CD4-positive, alpha-beta T cell treated with Interleukin-21 for 1 hour (primary cell): ENCODE results near the gene SCAP.

Experiments used
- DNase-seq: peaks from one replicate; pipeline ENCODE4 v3.0.0-alpha.2; 2020

Gene SCAP

DNA sequence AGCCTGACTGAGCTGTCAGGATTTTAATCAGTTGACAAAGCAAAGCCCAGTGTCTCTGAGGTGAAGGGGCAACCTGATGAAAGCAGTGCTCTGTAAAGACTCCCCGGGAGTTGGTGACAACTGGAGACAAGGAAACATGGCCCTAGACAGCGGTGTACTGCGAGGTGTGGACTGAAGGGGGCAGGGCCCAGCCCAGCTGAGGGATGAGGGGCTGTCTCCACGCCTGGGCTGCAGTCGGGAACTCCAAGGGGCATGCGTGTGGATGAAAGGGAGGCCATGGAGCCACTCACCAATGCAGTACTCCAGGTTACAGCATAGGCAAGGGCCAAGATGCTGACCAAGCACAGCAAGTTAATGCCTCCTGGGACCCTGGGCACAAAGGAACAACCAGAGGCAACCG lies 45.1 kb downstream of the SCAP start:
- no peak for DNase-seq

DNA sequence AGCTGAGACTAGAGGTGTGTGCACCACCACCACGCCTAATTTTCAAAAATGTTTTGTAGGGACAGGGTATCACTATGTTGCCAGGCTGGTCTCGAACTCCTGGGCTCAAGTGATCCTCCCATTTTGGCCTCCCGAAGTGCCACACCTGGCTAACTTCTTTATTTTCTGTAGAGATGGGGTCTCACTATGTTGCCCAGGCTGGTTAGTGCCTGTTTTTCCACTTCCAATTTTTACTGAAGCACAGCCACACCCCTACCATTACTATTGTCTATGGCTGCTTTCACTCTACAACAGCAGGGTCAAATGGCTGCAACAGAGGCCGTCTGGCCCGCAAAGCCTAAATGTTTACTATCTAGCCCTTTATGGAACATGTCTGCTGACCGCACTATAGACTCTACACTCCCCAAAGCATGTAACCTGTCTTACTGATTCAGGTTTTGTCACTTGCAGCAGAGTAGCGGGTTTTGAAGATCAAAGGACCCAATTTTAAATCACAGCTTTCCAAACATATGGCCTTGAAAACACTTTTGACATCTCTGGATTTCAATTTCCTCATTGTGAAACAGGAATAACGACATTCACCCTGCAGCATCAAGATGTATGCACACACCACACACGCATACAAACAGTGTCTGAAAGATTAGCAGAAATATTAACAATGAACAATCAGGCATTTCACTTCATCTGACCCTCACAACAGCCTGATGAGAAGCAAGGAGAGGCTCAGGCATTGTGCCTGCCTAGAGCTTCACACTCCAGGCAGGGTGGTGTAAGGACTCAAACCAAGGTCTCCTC lies 46.1 kb downstream of the SCAP start:
- no peak for DNase-seq

DNA sequence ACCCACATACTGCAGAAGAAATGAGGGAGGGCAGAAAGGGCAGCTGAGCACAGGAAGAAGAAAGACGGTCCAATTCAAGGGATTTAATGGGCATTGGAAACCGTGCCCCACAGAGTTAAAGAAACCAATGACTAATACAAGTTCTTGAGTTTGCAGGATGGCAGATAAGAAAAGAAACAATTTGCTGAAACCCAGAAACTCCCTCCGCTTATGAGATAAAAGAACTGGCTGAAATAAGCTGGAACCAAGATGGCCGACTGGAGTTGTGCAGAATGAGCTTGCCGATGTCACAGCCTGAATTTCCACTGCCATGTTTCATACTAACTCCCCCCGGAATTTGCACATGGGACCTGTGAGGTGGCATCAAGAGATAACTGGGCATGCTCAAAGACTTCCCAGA lies 47.1 kb downstream of the SCAP start:
- DNase-seq = no peak

DNA sequence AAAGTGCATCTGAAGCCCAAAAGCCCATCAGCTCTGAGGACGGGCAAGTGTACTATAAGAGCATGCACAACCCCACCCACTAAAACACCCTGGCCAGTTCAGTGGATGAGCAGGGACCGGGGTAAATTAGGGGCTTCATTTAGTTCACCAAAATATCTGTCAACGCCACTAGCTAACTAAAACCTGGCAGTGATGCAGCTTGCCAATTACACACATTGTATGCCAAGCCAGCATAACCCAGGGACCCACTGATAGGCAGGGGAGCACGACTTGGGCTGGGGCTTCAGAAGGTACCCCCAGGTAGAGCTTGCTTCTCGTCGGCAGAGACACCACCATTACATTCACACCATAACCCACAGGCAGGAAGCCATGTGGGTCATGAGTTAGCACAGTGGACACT lies 47.9 kb downstream of the SCAP start:
- no peak for DNase-seq

DNA sequence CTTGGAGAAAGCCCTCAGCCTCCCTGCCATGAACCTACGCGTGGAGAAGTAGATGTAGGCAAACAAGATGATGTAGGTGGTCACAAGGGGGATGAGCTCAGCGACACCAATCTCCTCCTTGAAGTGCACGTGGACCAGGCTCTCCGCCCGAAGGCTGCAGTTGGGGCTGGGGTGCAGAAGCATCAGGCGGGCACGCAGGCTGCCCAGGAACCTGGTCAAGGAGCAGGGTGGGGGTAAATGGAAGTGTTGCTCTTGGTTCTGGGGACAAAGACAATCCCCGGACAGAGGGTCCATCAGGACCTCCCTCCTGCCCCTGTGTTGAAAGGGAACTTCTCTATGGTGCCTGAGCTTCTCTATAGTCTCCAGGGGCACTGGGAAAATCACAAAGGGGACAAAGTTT lies 49.8 kb downstream of the SCAP start:
- no peak for DNase-seq

DNA sequence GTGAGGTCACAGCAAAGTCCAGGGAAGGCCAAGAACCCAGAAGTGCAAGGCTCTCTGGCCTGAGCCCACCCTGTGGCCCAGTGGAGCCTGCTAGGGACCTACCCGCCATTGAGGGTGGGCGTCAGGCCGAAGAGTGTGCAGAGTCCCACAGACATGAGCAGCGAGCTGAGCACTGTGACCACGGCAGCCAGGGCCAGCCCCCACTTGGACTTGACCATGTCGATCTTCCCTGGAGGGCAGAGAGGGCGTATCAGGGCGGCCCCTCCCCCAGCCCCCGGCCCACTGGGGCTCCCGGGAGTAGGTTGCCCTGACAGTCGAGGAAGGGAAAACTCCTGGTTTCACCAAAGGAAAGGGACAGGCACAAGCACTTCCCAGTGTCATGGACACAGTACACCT lies 50.4 kb downstream of the SCAP start:
- DNase-seq = no peak

DNA sequence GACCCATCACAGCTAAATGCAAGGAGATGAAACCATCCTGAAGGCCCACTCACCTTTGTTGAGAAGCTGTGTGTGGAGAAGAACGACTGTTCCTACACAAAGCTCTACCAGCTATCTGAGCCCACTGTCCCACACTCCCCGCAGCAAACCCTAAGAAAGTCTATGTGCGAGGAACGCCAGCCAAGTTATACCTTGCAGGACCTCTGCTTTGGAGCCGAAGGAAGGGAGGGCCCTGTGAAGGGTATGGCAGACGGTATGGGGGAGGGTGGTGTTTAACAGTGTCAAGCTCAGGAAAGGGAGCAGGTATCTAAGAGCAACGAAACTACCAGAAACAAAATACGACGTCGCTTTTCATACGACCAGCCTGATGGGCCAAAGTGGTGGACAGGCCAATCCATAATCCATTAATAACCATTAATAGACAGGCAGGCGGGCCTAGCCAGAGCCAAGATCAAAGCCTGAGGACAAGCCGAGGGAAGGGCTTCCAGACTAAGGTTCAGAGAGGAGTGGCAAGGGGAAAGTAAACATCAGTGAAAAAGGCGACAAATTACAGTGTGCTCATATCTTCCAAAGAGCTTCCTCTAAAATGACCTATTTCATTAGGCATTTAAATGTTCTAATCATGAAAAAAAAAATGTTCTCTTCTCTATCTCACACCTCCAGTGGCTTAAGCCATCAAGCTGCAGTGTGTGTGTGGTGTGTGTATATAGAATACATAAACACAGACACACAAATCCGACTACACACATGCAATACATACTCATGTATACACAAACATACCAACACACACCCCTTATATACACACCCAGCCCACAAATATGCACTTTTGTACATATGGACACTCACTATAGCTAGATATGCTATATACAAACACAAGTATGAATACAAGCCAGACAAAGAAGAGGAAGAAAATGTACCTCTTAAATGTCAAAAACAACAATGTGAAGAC lies 51.0 kb downstream of the SCAP start:
- no peak for DNase-seq

DNA sequence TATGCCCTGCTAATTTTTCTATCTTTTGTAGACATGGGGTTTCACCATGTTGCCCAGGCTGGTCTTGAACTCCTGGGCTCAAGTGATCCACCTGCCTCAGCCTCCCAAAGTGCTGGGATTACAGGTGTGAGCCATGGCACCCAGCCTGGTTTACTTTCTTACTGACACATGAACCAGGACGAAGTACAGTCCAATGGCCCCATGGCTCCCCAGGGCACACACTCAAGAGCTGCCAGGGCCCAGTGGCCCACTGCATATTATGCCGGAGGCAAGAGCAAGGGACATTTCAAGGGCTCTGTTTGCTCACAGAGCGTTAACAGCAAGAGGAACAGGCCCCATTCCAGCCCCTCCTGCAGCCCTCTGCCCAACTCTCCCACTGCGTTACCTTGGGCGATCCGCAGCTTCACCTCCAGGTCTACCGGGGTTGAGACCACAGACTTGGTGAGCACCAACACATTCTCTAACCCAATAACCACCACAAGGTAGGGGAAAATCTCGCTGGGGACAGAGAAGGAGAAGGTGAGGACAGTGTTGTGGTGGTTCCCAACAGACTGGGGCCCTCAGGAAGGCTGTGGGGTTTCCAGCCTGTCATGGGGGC lies 52.1 kb downstream of the SCAP start:
- no peak for DNase-seq

DNA sequence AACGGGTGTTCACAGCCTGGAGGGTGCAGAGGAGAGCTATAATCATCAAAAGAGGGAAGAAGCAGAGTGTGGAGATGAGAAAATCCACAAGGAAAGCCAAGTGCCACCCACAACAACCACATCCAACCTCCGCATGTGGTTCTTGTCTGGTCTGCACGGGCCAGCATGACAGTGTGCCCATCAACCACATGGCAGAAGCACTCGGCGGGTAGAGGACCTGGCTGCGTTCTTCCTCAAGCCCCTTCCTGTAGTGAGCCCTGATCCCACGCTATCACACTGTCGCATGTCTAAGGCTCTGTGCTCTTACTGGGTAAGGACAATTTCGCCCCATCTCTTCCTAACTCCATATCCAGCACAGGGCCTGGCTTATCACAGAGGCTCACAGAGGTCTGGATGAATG lies 53.0 kb downstream of the SCAP start:
- DNase-seq = no peak

DNA sequence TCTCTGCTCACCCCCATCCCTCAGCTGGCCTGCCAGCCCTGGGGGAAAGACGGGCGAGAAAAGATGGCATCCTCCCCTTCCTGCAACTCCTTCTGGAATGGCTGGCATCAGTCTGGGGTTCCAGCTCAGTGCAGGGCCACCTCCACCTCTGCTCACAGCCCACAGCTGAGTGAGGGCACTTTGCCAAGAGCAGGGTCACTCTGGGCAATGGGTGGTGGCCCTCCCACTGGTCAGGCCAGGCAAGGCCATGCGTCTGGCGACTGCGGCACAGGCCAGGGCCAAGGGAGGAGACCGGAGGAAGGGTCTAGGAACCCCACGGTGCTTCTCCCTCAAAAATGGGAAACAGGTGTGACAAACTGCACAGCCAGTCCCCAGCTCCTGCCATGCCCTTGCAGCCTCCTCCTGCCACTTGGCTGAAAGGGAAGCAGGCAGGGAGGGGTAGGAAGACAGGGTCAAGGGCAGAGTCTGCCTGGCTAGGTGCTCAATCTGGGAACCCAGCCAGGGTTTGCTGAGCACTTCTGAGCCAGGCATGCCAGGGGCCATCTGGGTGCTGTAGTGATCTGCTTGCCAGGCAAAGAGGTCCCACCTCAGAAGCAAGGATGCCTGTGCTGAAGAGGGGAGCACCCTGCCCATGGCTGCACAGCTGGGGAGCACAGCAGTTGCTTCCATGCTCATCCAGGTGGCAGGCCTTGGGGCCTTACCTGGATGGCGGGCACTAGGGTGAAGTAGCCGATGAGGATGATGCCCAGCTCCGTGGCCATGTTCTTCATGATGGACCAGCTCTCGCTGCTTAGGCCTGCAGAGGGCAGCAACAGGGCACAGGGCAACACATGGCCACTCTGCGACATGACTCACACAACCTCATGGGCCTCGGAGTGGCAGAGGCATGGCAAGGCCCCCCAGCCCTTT lies 53.7 kb downstream of the SCAP start:
- DNase-seq = no peak

DNA sequence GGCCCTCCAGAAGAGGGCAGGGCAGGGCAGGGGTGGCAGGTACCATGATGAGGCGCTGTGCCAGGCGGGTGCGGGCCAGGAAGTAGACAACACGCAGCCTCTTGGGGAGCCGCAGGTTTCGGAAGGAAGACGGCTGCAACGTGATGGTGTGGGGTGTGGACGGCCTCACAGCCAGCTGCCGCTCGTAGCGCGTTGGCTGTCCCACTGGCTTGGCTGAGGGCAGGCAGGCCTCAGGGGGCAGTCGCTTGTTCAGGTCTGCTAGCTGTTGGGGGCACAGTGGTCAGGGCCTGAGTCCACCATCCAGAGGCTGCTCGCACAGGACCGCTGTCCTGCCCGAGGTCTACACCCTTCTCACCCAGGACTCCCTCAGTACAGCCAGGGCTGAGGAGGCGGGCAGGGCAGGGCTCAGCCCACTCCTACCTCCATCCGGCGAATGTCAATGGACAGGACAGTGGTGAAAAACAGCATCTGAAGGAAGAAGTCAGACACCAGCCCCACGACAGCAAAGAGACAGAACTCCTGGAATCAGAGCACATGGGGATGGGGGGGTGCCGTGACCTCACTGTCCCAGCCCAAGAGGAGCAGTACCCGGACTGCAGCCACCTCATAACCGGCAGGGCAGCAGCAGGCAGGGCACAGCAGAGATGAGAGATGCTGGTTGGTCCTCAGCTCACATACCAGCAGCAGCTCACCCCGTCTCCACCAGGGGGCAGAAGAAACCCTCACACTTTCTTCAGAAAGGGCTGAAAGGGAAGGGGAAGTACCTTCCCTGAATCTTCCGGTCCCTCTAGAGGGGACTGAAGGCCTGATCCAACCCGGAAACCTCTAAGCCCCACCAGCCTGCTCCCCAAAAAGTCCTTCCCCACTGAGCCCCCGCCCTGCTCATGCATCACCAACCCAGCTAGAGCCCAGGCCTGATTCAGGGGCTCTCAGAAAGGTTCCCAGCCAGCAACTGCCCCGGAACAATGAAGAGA lies 54.9 kb downstream of the SCAP start:
- DNase-seq = peak; percentile 92

DNA sequence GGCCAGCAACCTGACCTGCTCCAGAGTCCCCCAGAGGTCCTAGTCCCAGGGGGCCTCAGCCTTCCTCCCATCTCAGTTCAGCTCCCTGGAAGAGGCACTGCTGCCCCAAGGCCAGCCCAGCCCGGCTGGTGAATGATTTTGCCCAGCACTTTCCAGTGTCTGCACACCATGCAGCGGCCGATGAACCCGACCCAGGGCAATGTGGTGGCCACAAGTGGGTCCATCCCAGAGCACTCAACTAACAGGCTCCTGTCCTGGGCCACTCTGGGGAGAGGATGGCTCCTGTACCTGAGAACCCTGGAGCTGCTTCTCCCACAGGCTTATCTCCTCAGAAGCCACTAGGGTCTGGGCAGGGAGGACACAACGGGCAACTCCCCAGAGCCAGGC lies 55.7 kb downstream of the SCAP start:
- no peak for DNase-seq

DNA sequence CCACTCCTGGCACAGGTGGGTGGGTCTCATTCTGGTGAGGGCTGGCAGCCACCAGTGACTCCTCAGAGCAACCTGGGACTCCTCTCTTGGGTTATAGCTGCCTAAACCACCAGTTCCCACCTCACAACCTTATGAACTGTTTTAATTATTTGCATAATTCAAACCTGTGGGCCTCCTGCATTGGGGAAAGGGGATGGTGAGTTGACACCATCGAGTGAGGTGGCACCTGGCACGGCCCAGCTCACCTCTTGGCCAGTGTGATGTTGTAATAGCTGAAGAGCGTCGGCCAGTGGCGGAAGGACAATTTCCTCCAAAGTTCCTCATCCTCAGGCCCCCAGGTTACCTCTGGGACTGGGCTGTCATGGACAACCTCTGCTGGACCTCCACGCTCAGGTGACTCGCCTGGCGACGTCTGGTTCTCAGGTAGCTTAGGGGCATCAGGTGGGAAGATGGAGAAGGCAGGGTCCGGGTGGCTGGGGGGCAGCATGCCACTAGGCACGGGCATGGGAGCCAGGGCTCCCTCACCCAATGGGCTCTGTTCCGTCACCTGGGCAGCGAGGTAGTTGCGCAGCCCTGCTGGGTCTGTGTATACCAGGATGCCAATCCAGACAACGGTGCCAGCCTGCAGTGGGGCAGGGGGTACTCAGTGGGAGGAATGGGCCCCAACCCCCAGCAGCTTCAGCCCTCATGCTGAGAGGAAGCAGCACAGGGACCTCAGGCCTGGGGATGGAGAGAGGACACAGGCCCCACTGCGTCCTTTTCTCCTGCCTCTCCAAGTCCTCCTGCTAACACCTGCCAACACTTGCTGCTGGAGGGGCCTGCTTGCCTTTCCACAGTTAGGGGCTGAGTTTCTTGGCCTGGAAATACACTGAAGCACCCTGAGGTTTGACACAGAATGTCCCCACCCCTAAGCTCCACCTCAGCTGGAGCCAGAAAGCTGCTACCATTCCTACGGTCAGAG lies 56.4 kb downstream of the SCAP start:
- no peak for DNase-seq

DNA sequence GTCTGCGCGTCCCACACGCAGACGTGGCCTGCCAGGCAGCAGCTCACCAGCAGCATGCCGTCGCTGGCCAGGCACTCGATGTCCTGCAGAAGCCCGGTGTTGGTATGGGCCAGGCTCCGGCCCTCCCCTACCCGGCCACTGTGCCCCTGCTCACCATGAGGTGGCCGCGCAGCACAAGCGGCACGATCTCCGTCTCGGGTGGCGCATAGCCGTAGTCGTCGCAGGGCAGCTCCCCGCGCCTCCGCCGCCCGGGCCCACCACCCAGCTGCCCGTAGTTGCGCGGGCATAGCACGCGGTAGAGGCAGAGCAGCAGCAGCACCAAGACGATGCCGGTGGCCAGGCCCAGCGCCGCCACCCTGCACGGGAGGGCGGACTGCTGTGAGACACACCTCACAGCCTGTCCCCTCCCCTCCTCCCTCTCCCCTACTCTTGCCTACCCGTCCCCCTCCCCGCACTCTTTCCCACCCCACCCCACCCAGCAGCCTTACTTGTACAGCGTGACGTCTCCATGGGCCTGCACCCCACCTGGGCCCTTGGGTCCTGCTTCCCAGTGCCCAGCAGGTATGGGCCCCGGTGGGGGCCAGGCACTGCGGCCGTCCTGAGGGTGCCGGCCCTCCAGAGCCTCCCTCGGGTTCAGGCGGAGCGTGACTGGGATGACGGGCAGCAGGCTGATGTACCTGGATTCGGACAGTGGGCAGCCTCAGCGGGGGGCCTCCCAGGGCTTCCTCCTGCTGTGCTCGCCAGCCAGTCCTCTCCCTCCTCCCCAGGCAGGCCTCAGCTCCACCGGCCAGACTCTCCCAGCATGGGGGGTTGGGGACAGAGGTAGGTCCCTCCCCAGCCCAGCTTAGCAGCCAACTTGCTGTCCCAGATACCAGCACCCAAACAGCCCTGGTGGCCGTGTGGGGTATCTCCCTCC lies 57.3 kb downstream of the SCAP start:
- DNase-seq = no peak

DNA sequence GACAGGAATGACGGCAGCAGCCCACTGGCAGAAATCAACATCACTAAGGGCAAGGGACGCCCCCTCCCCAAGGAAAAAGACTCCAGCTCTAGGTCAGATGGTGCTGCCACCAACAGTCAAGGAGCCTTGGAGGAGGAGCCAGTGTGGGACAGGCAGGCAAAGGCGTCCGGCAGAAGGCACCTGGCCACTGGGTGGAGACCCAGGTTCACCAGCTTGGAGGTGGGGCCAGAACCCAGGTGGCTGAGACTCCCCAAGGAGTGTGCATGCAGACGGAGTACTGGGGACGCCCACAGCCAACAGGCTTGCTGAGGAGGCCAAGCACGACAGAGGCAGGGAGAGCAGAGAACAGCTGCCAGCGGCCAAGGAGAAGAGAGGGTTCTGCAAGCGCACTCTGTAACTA lies 59.7 kb downstream of the SCAP start:
- no peak for DNase-seq

DNA sequence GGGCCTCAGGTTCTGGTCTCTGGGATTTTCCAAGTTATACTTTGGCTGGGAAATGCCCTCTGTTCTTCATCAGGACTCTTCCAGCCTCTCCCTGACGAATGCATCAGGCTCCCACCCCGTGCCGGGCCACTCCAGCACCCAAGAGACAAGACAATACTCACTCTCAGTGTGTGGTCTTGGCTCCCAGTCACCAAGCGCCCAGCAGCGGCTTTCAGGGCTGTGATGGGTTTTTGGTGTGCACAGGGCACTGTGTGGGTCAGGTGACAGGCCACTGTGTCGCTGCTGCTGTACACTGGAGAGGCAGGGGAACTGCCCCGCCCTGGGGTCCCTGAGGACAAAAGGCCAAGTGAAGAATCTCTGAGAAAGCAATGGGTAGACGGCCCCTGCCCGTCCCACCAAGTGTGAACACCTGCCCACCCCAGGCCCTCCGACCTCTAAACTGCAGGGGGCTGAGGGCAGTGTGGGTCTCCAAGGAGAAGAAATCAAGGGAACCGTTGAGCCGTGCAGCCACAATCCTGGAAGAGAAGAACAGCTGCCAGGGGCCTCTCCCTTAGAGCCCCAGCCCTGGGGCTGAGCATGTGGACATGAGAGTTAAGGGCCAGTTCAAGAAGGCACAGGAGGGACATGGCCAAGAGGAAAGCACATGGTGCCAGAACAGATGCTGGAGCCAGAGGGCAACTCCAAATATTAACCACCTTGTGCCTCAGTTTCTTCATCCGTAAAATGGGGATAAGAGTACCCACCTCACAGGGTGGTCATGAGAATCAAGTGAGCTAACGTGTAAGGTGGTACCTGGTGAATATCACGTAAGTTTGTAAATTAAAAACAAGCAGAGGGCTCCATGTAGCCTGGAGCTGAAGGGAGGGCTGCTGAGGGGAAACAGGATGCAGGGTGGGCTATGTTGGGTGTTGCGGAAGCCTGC lies 60.8 kb downstream of the SCAP start:
- DNase-seq = no peak

DNA sequence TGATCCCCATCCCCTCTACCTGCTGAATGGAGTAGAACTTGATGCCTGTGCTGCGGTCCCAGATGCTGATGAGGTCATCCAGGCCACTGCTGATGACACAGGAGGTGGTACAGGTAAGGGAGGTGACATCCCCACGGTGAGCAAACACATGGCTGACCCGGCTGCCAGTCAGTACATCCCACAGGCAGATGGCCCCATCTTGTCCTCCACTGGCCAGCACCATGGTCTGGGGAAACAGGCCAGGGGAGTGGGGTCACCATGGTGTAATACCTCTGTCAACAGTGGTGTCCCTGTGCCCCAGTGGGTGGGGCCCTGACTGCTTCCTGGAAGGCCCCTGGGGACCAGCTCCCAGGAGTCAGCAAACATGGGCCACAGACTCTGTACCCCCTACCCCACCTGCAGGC lies 61.6 kb downstream of the SCAP start:
- no peak for DNase-seq

DNA sequence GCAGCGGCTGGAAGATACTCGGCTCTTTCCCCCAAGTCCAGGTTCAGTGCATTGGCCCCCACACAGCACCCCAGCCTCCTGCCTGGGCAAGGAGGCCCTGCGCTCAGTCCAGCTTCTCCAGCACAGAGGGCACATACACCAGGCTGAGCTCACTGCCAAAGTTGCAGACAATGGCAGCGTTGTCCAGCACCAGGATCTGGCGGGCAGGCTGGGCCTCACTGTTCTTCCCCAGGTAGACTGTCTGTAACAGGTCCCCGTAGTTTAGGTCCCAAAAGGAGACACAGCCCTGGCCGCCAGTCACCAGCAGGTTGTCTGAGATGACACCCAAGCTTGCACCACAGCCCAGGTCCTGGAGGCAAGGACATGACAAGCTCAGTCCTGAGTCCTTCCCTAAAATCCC lies 62.0 kb downstream of the SCAP start:
- DNase-seq = no peak
